ENCODE measurements around the gene NRL. TPM values are rescaled to one million over a fixed set of nuclear protein-coding genes. Genes with fewer than 3 reads are reported as not detected.
A peak's percentile ranks its signal among the peaks of the same experiment; 100 is the strongest.

Gene NRL
- total and polyA plus RNA-seq, 9 of the 15 experiments (the other 6 are each of a cell fraction or from before 2014, with no cell fraction given), result 0.07 to 2.7 (median 1.4) TPM; not detected in 1

DNA sequence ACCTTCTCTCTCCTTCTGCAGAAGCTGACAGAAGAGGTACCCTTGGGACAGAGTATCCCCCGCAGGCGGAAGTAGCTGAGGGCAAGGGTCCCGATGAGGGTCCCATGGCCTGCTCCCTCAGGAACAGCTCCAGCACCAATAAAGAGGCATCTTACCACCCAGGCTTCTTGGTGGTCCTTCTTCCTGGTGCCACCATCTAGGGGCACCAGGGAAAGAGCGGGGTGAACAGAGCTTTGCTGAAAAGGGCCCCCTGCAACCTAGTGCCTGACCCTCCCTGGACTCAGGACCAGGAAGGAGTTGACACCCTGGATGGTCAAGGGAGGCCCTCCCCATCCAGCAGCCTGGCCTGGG, 45.7 kb upstream of the NRL start:
- no peak for FAIRE-seq
- ChIA-PET CTCF (ENCODE audit: low intra/inter-chr PET ratio) (interaction anchor here (0.8 kb wide), 1 partner anchor 147 kb away, joined by 4 read pairs; no protein-coding TSS in a partner anchor), POLR2A (interaction anchor here (0.9 to 1.9 kb wide), 8 partner anchors 11 to 80 kb away, joined by 3 to 9 read pairs (median 4); partner anchors contain the start of genes IPO4, PCK2, PSME2 and RNF31)
- no peak overlapping the region for H3K4me3 ChIP-seq
- no peak overlapping the region for H3K9ac ChIP-seq (ENCODE audit: insufficient read depth in 1 of 2, low read depth in 2 of 2, low read length in 2 of 2)
- no peaks in the 10 kb centered on the region for H3K9me1 ChIP-seq (ENCODE audit: control insufficient read depth, insufficient read depth, low read length)
- peaks cover 10% of the 10 kb centered on the region; the same call in 2 of the 3 replicates for H3K79me2 ChIP-seq (ENCODE audit: control insufficient read depth, insufficient read depth, low read length)
- no peak; the same call in 2 of the 3 replicates for ATAC-seq
- in situ Hi-C loops (cut with MboI), result no loop called here
- 100% methylated on average over 3 of the region's 4 CpGs for WGBS (ENCODE audit: insufficient coverage, low coverage, missing lambda C conversion rate)
- peak overlapping the region; percentile 37; the same call in 1 of the 2 replicates for H3K4me2 ChIP-seq (ENCODE audit: insufficient read depth, low read length)
- DNase-seq (ENCODE audit: extremely low read depth in 1 of 4, low spot score in 3 of 4), result no peak
- peaks cover 70% of the 10 kb centered on the region; the same call in 2 of the 3 replicates for H3K36me3 ChIP-seq (ENCODE audit: control insufficient read depth, insufficient read depth, low read length)
- intact Hi-C loops (cut with micrococcal nuclease), result no loop called here
- H4K20me1 ChIP-seq (replicated peaks; ENCODE audit: control insufficient read depth, insufficient read depth, low read length), result no peaks in the 10 kb centered on the region
- no peaks in the 10 kb centered on the region for H3K9me3 ChIP-seq (replicated peaks; ENCODE audit: control insufficient read depth, insufficient read depth, low read depth, low read length)
- H3K27ac ChIP-seq (ENCODE audit: extremely low read depth, low read depth, low read length), result peak overlapping the region; percentile 35; the same call in 1 of the 3 replicates
- peaks cover 10 to 23% of the 10 kb centered on the region in 2 experiments; a peak in 4 of 5 replicates for H3K4me1 ChIP-seq (replicated peaks in 1 of 2; ENCODE audit: control insufficient read depth in 2 of 2, insufficient read depth in 2 of 2, low read length in 2 of 2)
- TF ChIP-seq BDP1 (IDR thresholded peaks at IDR 0.05; ENCODE audit: insufficient read depth, insufficient read length) (no peak), CBX8 (IDR thresholded peaks at IDR 0.05; ENCODE audit: borderline replicate concordance, extremely low read depth, low read depth, low read length, poor library complexity, severe bottlenecking) (no peak), NFYB (IDR thresholded peaks at IDR 0.05; ENCODE audit: extremely low read depth, insufficient read length) (no peak), RUNX1 (IDR thresholded peaks at IDR 0.05; ENCODE audit: low read depth) (no peak), NCOA1 (IDR thresholded peaks at IDR 0.05; ENCODE audit: low read depth) (no peak), ETV5 (CRISPR knock-in tag; IDR thresholded peaks at IDR 0.05; ENCODE audit: low read depth) (no peak), ZNF354B (CRISPR knock-in tag; IDR thresholded peaks at IDR 0.05) (no peak), ZNF124 (CRISPR knock-in tag; IDR thresholded peaks at IDR 0.05) (no peak), XRCC4 (IDR thresholded peaks at IDR 0.05; ENCODE audit: extremely low read depth, insufficient read depth, insufficient read length) (no peak), ZNF143 (CRISPR knock-in tag; IDR thresholded peaks at IDR 0.05) (no peak), ZNF584 (CRISPR knock-in tag; IDR thresholded peaks at IDR 0.05; ENCODE audit: low read depth) (no peak)
- TF ChIP-seq, protein P1, sequence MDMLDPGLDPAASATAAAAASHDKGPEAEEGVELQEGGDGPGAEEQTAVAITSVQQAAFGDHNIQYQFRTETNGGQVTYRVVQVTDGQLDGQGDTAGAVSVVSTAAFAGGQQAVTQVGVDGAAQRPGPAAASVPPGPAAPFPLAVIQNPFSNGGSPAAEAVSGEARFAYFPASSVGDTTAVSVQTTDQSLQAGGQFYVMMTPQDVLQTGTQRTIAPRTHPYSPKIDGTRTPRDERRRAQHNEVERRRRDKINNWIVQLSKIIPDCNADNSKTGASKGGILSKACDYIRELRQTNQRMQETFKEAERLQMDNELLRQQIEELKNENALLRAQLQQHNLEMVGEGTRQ (CRISPR knock-in tag; IDR thresholded peaks at IDR 0.05), result no peak
- TF ChIP-seq, protein P2, sequence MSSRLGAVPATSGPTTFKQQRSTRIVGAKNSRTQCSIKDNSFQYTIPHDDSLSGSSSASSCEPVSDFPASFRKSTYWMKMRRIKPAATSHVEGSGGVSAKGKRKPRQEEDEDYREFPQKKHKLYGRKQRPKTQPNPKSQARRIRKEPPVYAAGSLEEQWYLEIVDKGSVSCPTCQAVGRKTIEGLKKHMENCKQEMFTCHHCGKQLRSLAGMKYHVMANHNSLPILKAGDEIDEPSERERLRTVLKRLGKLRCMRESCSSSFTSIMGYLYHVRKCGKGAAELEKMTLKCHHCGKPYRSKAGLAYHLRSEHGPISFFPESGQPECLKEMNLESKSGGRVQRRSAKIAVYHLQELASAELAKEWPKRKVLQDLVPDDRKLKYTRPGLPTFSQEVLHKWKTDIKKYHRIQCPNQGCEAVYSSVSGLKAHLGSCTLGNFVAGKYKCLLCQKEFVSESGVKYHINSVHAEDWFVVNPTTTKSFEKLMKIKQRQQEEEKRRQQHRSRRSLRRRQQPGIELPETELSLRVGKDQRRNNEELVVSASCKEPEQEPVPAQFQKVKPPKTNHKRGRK (tag; IDR thresholded peaks at IDR 0.05), result no peak
- TF ChIP-seq, protein P3, sequence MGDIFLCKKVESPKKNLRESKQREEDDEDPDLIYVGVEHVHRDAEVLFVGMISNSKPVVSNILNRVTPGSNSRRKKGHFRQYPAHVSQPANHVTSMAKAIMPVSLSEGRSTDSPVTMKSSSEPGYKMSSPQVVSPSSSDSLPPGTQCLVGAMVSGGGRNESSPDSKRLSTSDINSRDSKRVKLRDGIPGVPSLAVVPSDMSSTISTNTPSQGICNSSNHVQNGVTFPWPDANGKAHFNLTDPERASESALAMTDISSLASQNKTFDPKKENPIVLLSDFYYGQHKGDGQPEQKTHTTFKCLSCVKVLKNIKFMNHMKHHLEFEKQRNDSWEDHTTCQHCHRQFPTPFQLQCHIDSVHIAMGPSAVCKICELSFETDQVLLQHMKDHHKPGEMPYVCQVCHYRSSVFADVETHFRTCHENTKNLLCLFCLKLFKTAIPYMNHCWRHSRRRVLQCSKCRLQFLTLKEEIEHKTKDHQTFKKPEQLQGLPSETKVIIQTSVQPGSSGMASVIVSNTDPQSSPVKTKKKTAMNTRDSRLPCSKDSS (IDR thresholded peaks at IDR 0.05; ENCODE audit: low read depth, partially characterized antibody), result no peak
- no TSS peak for BruUV-seq (replicated peaks)
- H2AFZ ChIP-seq (ENCODE audit: low read depth, low read length), result no peak overlapping the region
- no peaks in the 10 kb centered on the region for H3K27me3 ChIP-seq (ENCODE audit: control insufficient read depth in 2 of 2, insufficient read depth in 2 of 2, low read length in 2 of 2)
